ENCODE results near the gene PKMYT1. TPM values are rescaled to one million over a fixed set of nuclear protein-coding genes. Genes with fewer than 3 reads are reported as not detected.

Gene PKMYT1
- total and polyA plus RNA-seq, 2 experiments from 2014 or later: 7.7 to 21.0 TPM

GRCh38 chr16:2973093-2973492, 7.2 kb downstream of the PKMYT1 start:
- no peak for TF ChIP-seq CTCF (IDR thresholded peaks at IDR 0.05; ENCODE audit: poor library complexity)
- TF ChIP-seq EZH2phosphoT487 (IDR thresholded peaks at IDR 0.05; ENCODE audit: low read depth, severe bottlenecking, unreplicated experiment): no peak
- TF ChIP-seq EZH2 (IDR thresholded peaks at IDR 0.05; ENCODE audit: borderline replicate concordance): no peak
- H3K9me3 ChIP-seq (ENCODE audit: low read depth): no peaks in the 10 kb centered on the region
- H3K4me1 ChIP-seq (ENCODE audit: insufficient read depth): peaks cover 3% of the 10 kb centered on the region
- H3K36me3 ChIP-seq (replicated peaks; ENCODE audit: insufficient read depth, low read depth): no peaks in the 10 kb centered on the region
- H3K27me3 ChIP-seq: no peaks in the 10 kb centered on the region
- no peak overlapping the region for H3K4me3 ChIP-seq
- H3K9me2 ChIP-seq (replicated peaks; ENCODE audit: insufficient read depth): no peaks in the 10 kb centered on the region
- H2AFZ ChIP-seq: no peak overlapping the region
- H3K27ac ChIP-seq: no peak overlapping the region
- H3K79me2 ChIP-seq: no peaks in the 10 kb centered on the region
- no peaks in the 10 kb centered on the region for H4K20me1 ChIP-seq (ENCODE audit: insufficient read depth, poor library complexity, severe bottlenecking)
- DNase-seq (ENCODE audit: low spot score): no peak
- 78% methylated on average over 5 of the region's 5 CpGs for WGBS (ENCODE audit: low lambda C conversion rate, missing lambda C conversion rate)
- no peak overlapping the region for H3K4me2 ChIP-seq

GRCh38 chr16:2971985-2972784, 8.1 kb downstream of the PKMYT1 start:
- 87% methylated on average over 15 of the region's 15 CpGs for WGBS (ENCODE audit: low lambda C conversion rate, missing lambda C conversion rate)
- peaks cover 3% of the 10 kb centered on the region for H3K4me1 ChIP-seq (ENCODE audit: insufficient read depth)
- no peak overlapping the region for H2AFZ ChIP-seq
- no peaks in the 10 kb centered on the region for H3K79me2 ChIP-seq
- TF ChIP-seq CTCF (IDR thresholded peaks at IDR 0.05; ENCODE audit: poor library complexity): no peak
- TF ChIP-seq EZH2 (IDR thresholded peaks at IDR 0.05; ENCODE audit: borderline replicate concordance): no peak
- no peak for TF ChIP-seq EZH2phosphoT487 (IDR thresholded peaks at IDR 0.05; ENCODE audit: low read depth, severe bottlenecking, unreplicated experiment)
- H4K20me1 ChIP-seq (ENCODE audit: insufficient read depth, poor library complexity, severe bottlenecking): no peaks in the 10 kb centered on the region
- H3K27ac ChIP-seq: no peak overlapping the region
- H3K9me2 ChIP-seq (replicated peaks; ENCODE audit: insufficient read depth): no peaks in the 10 kb centered on the region
- no peak for DNase-seq (ENCODE audit: low spot score)
- H3K9me3 ChIP-seq (ENCODE audit: low read depth): no peaks in the 10 kb centered on the region
- H3K4me3 ChIP-seq: no peak overlapping the region
- H3K36me3 ChIP-seq (replicated peaks; ENCODE audit: insufficient read depth, low read depth): no peaks in the 10 kb centered on the region
- H3K27me3 ChIP-seq: no peaks in the 10 kb centered on the region
- H3K4me2 ChIP-seq: no peak overlapping the region

- H3K4me2 ChIP-seq: no peak overlapping the region
- H2AFZ ChIP-seq: no peak overlapping the region
- H3K27ac ChIP-seq: no peak overlapping the region
- WGBS (ENCODE audit: low lambda C conversion rate, missing lambda C conversion rate): 96% methylated on average over 35 of the region's 35 CpGs
- DNase-seq (ENCODE audit: low spot score): no peak
- no peaks in the 10 kb centered on the region for H3K9me2 ChIP-seq (replicated peaks; ENCODE audit: insufficient read depth)
- no peak overlapping the region for H3K4me3 ChIP-seq
- H3K27me3 ChIP-seq: peaks cover 4% of the 10 kb centered on the region
- H4K20me1 ChIP-seq (ENCODE audit: insufficient read depth, poor library complexity, severe bottlenecking): no peaks in the 10 kb centered on the region
- no peaks in the 10 kb centered on the region for H3K79me2 ChIP-seq
- no peaks in the 10 kb centered on the region for H3K36me3 ChIP-seq (replicated peaks; ENCODE audit: insufficient read depth, low read depth)
- H3K9me3 ChIP-seq (ENCODE audit: low read depth): no peaks in the 10 kb centered on the region
- H3K4me1 ChIP-seq (ENCODE audit: insufficient read depth): peaks cover 3% of the 10 kb centered on the region
- TF ChIP-seq EZH2 (IDR thresholded peaks at IDR 0.05; ENCODE audit: borderline replicate concordance) (no peak), EZH2phosphoT487 (IDR thresholded peaks at IDR 0.05; ENCODE audit: low read depth, severe bottlenecking, unreplicated experiment) (no peak), CTCF (IDR thresholded peaks at IDR 0.05; ENCODE audit: poor library complexity) (no peak)
Measured at GRCh38 chr16:2971134-2971984, 8.9 kb downstream of the PKMYT1 start.

All from hepatocyte (in vitro differentiated cells).